GM13976 (cell line): Measurements from ENCODE around the gene COL28A1.

ENCODE experiments used
- DNase-seq: peaks from one replicate; pipeline ENCODE4 v3.0.0; 2012; ENCODE audit warnings: low spot score
- in situ Hi-C: fragments of 300-500 bp; cut with MboI; formaldehyde crosslinking; loops from one replicate; pipeline ENCODE4 v1.12.0; 2022; ENCODE audit warnings: low sequenced_read_pairs, mixed read lengths, inconsistent platforms; ENCODE audit not compliant: unreplicated experiment
- TF ChIP-seq, protein P1 (sequence below): IDR thresholded peaks from 2 replicates; pipeline ENCODE4 v1.5.1; 2012; ENCODE audit warnings: borderline replicate concordance, mild to moderate bottlenecking; ENCODE audit not compliant: insufficient read depth; ENCODE audit errors: extremely low read depth, missing control alignments, control extremely low read depth

The COL28A1 gene

DNA sequence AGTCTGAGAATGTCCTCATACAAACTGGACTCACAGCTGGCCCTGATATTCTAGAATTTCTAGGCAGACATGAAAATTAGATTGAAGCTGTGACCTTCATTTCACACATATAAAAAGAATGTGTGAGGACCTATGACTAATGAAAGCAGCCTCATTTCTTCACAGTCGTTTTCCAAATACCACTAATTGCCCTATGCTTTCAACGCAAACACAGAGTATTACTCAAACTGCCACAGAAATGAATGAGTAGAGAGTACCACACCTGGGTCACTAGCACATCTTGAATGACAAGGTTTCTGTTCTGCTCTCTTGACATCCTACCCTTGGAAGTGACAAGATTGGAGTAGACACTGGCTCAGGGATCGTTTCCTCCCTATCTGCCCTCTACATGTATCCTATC is 211.0 kb downstream of the COL28A1 start:
- in situ Hi-C loops, result no loop called here
- TF ChIP-seq, protein P1, sequence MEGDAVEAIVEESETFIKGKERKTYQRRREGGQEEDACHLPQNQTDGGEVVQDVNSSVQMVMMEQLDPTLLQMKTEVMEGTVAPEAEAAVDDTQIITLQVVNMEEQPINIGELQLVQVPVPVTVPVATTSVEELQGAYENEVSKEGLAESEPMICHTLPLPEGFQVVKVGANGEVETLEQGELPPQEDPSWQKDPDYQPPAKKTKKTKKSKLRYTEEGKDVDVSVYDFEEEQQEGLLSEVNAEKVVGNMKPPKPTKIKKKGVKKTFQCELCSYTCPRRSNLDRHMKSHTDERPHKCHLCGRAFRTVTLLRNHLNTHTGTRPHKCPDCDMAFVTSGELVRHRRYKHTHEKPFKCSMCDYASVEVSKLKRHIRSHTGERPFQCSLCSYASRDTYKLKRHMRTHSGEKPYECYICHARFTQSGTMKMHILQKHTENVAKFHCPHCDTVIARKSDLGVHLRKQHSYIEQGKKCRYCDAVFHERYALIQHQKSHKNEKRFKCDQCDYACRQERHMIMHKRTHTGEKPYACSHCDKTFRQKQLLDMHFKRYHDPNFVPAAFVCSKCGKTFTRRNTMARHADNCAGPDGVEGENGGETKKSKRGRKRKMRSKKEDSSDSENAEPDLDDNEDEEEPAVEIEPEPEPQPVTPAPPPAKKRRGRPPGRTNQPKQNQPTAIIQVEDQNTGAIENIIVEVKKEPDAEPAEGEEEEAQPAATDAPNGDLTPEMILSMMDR, result no peak
- no peak for DNase-seq

GRCh38 chr7:7323921-7324320 is 211.8 kb downstream of the COL28A1 start:
- in situ Hi-C loops, result no loop called here
- no peak for DNase-seq
- TF ChIP-seq, protein P1, result no peak

- TF ChIP-seq, protein P1, result no peak
- DNase-seq, result no peak
These were observed 212.3 kb downstream of the COL28A1 start for GRCh38 chr7:7323352-7323751.

GRCh38 chr7:7321681-7322080 is 214.0 kb downstream of the COL28A1 start:
- DNase-seq, result peak; percentile 56
- TF ChIP-seq, protein P1, result no peak
- in situ Hi-C loops, result no loop called here

More at GRCh38 chr7:7323352-7323751, 212.3 kb downstream of the COL28A1 start:
- in situ Hi-C loops, result no loop called here

GRCh38 chr7:7318601-7319000 is 217.1 kb downstream of the COL28A1 start:
- TF ChIP-seq, protein P1, result no peak
- in situ Hi-C loops, result no loop called here
- no peak for DNase-seq

DNA sequence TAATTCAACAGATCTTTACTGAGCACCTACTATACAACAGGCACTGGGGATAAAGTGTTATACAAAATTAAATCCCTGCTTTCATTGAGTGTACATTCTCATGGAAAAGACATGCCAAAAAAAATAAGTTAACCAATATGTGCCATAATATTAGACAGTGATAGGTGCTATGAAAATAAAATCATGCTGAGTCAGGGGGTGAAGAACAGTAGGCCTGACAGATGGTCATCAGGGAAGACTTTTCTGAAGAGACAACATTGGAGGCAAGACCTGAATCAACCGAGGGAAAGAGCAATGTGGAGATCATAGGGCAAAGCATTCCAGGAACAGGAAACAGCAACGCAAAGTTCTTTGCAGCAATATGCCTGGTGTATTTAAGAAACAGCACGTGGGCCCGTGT is 217.8 kb downstream of the COL28A1 start:
- DNase-seq, result no peak
- TF ChIP-seq, protein P1, result no peak
- in situ Hi-C loops, result no loop called here

- TF ChIP-seq, protein P1, result no peak
- no peak for DNase-seq
- in situ Hi-C loops, result no loop called here
These were observed 219.8 kb downstream of the COL28A1 start for GRCh38 chr7:7315851-7316250.
